ENCODE measurements around the gene MAN1C1.

The MAN1C1 gene

DNA sequence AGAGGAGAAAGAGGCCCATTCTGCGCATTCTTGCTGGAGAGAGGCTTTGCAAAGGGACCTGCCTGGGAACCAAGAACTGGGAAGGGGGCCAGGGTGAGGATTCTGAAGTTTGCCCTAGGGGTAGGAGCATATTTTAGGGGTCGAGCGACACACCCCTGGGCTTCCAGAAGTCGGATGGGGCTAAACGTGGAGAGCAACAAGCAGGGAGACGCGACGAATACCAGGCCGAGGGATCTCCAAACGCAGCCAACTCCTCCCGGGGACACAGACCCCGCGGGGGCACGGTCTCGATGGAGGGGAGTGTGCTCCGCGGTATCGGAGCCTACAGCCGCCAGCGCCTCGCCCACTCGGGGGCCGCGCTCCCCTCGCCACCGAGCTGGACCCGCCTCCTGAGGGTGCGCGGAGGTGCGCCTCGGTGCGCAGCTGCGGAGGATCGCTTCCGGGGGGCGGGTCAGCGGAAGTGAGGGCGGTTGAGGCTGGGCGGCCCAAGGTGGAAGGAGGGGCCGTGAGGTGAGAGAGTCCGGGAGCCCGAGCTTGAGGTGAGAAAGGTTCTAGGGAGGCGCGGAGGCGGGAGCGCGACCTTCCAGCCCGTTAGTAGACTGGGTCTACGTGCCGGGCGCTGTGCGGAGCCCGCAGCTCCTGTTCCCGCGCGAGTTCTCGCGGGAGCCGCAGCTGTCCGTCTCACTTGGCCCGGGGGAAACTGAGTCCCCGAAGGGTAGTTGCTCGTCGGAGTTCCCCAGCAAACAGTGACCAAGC is 203.1 kb downstream of the MAN1C1 start, which contains the start of gene MTFR1L:
MTFR1L (plus strand) TSS at position 464 of the 756 bp plus-strand sequence. CDS start 3,151 bp downstream, outside the sequence.
- peak; percentile 89 for DNase-seq

DNA sequence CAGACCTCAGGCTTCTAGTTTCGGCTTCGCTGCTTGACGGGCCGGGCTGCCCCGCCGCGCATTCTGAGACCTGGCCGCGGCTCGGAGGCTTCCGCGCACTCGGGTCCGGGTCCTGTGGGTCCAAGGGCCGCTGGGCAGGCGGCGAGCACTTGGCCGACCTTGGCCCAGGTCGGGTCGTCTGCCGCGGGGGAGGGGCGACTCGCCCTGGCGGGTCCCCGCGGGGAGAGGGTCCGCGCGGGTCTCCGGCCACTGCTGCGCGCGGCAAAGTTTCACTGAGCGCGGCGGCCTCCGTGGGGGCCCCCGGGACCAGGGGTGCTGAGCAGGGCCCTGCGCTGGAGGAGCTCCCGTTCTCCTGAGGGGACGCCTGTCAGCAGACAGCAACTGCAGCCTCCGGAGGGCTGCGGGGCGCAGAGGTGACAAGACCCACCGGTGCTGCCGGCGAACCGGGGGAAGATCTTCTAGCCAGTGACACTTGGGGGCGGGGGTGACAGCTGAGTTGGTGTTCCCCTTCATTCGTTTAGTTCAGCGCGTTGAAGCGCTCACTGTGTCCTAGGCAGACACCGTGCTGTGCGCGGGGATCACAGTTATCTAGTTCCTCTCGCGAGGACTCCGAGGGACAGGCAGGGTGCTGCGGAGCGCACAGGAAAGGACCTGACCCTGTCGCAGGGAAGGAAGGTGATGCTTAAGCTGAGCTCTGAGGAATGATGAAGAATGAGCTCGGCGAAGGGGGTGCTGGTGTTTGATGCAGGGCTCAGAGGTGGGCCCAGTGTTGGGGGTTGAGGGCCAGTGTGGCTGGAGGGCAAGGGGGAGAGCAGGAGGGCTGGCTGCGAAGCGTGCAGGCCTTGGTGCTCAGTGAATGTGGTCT is 203.9 kb downstream of the MAN1C1 start:
- peak; percentile 77 for DNase-seq

GRCh38 chr1:25821112-25821476 is 204.5 kb downstream of the MAN1C1 start:
- DNase-seq: no peak

DNA sequence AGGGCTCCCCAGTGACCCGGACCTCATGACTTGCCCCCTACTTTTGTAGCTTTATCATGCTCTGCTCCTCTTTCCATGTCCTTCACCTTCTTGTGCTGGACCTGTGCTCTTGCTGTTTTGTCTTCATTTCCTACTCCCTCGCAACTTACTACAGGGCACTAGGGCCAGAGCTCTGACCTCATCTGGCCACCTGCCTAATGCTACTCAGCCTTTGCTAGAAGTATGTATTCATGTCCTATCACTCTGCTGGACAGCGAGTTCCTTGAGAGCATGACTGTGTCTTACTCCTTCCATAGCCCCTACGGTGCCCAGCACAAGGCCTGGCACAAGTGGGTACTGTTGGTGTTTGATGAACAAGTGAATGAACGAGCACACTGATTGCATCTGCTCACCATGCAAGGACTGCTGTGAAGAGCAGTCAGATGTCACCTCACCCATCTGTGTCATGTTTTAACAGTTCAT is 205.1 kb downstream of the MAN1C1 start:
- no peak for DNase-seq

- no peak for DNase-seq
Measured at GRCh38 chr1:25825605-25826004, 209.0 kb downstream of the MAN1C1 start.

DNA sequence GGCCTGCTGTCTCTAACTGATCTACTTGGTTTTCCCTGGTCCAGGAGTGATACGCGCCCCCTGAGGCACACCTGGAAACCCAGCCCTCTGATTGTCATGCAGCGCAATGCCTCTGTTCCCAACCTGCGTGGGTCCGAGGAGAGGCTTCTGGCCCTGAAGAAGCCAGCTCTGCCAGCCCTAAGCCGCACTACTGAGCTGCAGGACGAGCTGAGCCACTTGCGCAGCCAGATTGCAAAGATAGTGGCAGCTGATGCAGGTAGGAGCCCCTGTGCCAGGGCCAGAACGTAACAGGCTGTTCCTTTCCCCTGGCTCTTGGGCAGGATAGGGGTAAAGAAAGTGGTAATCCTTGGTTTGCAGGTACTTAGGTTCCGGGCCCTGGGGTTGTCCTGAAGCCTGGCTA is 210.0 kb downstream of the MAN1C1 start:
- DNase-seq: no peak

DNA sequence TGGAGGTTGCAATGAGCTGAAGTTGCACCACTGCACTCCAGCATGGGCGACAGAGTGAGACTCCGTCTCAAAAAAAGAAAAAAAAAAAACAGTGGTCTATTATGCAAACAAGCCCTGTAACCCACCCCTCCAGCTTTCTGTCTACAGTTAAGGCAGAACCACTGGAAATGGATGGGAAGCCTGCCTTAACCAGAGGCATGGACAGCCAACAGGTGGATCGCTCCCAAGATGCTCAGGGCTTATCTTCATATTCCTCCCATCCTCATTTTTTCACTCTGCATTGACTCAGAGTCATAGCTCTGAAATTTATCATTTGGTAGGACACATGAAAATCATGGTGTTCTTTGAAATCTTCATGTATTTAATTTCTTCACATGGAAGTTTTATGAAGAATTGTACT is 211.9 kb downstream of the MAN1C1 start:
- no peak for DNase-seq

DNA sequence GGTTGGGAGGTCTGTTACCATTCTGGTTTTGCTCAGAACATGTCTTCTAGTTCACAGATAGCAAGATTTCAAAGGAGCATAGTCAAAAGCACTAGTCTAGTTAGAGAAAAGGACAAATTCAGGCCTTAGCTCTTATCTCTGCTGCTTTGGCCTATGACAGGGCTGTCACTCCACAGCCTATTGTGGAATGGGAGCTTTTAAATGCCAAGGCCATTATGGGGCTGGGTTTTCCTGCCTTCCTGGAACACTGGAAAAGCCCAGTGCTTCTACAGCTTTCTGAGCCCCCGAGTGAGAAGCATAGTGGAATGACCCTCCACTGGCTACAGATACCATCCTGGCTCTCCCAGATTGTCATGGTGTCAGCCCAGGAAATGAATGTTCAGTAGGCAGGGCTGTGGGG is 212.5 kb downstream of the MAN1C1 start:
- DNase-seq: no peak

DNA sequence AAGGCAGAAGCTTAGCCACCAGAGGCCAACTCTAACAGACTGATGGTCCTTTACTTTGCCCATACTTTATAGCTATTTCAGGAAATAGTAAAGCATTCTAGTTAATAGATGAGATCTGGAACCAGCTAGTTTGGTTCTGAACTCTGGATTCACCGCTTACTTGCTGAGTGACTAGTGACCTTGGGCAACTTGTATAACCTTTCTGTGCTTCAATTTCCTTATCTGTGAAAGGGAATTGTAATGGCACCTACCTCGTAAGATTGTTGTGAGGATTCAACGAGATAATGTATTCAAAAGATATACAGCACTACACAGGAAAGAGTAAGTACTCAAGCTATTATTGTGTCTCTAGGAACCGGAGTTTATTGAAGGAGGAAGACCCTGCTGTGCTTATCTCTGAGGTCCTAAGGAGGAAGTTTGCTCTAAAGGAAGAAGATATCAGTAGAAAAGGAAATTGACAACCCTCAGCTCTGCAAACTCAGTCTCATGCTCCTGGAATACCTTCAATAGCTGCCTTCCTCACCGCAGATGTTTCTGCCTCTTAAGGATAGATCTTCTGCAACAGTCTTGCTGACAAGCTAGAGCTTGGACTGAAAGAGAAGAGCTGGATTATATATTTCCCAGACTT is 215.1 kb downstream of the MAN1C1 start:
- no peak for DNase-seq

DNA sequence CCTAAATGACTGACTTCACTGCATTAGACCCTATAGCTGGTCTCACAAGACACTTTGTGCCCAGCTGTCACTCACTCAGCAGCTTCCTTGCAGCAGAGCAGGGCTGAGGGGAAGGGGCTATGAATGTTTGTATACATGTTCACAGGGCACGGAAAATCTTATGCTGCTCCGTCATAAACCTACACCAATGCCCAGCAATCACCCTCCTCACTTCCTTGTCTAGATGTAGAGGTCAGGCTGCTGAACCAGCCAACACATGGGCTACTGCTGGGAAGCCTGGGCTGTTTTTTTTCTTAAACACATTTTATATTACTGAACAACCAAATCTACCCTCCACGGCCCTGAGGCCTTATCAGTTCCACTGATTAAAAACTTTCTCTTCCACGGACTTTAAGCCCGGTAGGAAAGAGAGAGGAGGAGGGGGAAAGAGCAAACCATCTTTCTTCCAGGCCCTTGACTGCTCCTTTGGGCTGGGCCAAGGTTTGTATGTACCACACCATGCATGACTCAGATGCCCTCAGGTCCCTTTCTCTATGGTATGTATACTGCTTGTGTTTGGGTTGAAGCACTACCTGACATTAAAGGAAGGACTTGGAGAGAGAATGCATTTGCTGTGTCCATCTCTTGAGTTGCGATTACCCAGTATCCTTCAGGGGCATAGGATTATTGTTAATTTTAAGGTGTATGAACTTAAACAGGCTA is 215.9 kb downstream of the MAN1C1 start:
- DNase-seq: no peak

- DNase-seq: no peak
Measured at GRCh38 chr1:25833158-25833557, 216.6 kb downstream of the MAN1C1 start.

All from CD4-positive, alpha-beta T cell treated with Interferon gamma for 1 hour (primary cell).